Measurements from ENCODE around the gene TMBIM1. TPM values are rescaled to one million over a fixed set of nuclear protein-coding genes. Genes with fewer than 3 reads are reported as not detected.

Gene TMBIM1
- total RNA-seq, 1 experiment from 2014 or later, result 114 TPM

- POLR2A ChIA-PET, result no interaction called here
- Histone ChIP-seq H3K9me3 (ENCODE audit: control insufficient read depth, insufficient read depth, low read depth, low read length) (no peaks in the 10 kb centered on the region), H3K4me1 (ENCODE audit: control insufficient read depth, insufficient read depth, low read length) (peaks cover 9% of the 10 kb centered on the region), H3K4me3 (ENCODE audit: low read depth in 2 of 2, low read length in 2 of 2) (no peak overlapping the region), H3K27me3 (ENCODE audit: control insufficient read depth, insufficient read depth, low read length) (no peaks in the 10 kb centered on the region), H3K36me3 (ENCODE audit: control insufficient read depth, insufficient read depth, low read length) (peaks cover 2% of the 10 kb centered on the region), H3K27ac (ENCODE audit: low read length) (no peak overlapping the region)
- in situ Hi-C loops (cut with HindIII; ENCODE audit: low pct_unique_long_range_greater_than_20kb, low sequenced_read_pairs), result no loop called here
- no peak for DNase-seq (ENCODE audit: low read depth, low spot score)
- CTCF ChIA-PET, result no interaction called here
- ATAC-seq, result no peak
- intact Hi-C loops (cut with micrococcal nuclease; ENCODE audit: unreplicated experiment), result no loop called here
- TF ChIP-seq TCF7L2 (IDR thresholded peaks at IDR 0.05; ENCODE audit: low read depth, low read length) (no peak), SIN3A (IDR thresholded peaks at IDR 0.05; ENCODE audit: borderline replicate concordance, insufficient read depth, low read depth, low read length) (no peak), REST (IDR thresholded peaks at IDR 0.05; ENCODE audit: insufficient read depth in 1 of 2, low read depth in 2 of 2, low read length in 1 of 2) (no peak), CTCF (IDR thresholded peaks at IDR 0.05) (no peak), POLR2AphosphoS5 (IDR thresholded peaks at IDR 0.05; ENCODE audit: low read depth, low read length) (no peak)
- BruUV-seq (replicated peaks), result no TSS peak
These were observed 15.1 kb downstream of the TMBIM1 start for GRCh38 chr2:218276986-218277755.

GRCh38 chr2:218275371-218276072 is 16.8 kb downstream of the TMBIM1 start:
- peaks cover 20% of the 10 kb centered on the region for H3K4me1 ChIP-seq (ENCODE audit: control insufficient read depth, insufficient read depth, low read length)
- DNase-seq (ENCODE audit: low read depth, low spot score), result no peak
- ChIA-PET POLR2A (no interaction called here), CTCF (no interaction called here)
- H3K27ac ChIP-seq (ENCODE audit: low read length), result no peak overlapping the region
- no peak for TF ChIP-seq TCF7L2 (IDR thresholded peaks at IDR 0.05; ENCODE audit: low read depth, low read length)
- TF ChIP-seq CTCF (IDR thresholded peaks at IDR 0.05), result no peak
- TF ChIP-seq SIN3A (IDR thresholded peaks at IDR 0.05; ENCODE audit: borderline replicate concordance, insufficient read depth, low read depth, low read length), result no peak
- no peak for TF ChIP-seq POLR2AphosphoS5 (IDR thresholded peaks at IDR 0.05; ENCODE audit: low read depth, low read length)
- no peak for TF ChIP-seq REST (IDR thresholded peaks at IDR 0.05; ENCODE audit: insufficient read depth in 1 of 2, low read depth in 2 of 2, low read length in 1 of 2)
- ATAC-seq, result no peak
- in situ Hi-C loops (cut with HindIII; ENCODE audit: low pct_unique_long_range_greater_than_20kb, low sequenced_read_pairs) (no loop called here), intact Hi-C loops (cut with micrococcal nuclease; ENCODE audit: unreplicated experiment) (no loop called here)
- H3K27me3 ChIP-seq (ENCODE audit: control insufficient read depth, insufficient read depth, low read length), result no peaks in the 10 kb centered on the region
- H3K9me3 ChIP-seq (ENCODE audit: control insufficient read depth, insufficient read depth, low read depth, low read length), result no peaks in the 10 kb centered on the region
- no peak overlapping the region for H3K4me3 ChIP-seq (ENCODE audit: low read depth in 2 of 2, low read length in 2 of 2)
- H3K36me3 ChIP-seq (ENCODE audit: control insufficient read depth, insufficient read depth, low read length), result peaks cover 4% of the 10 kb centered on the region
- no TSS peak for BruUV-seq (replicated peaks)
